Activated CD4-positive, alpha-beta T cell treated with anti-CD3 and anti-CD28 coated beads, Interleukin-2, amount 50 U/mL, for 24 hours (primary cell): Measurements from ENCODE around the gene IGFL2.
"Not testable (repeated sequence)": the region's sequence is repeated elsewhere in the genome, so short reads cannot be mapped to it uniquely, and the experiment has no call there.

Experiments used
- DNase-seq, 2 donors: peaks; one replicate each; pipeline ENCODE4 v3.0.0-alpha.2; 2020; ENCODE audit warnings: low read depth in 1 of 2, low spot score in 1 of 2

The IGFL2 gene

DNA sequence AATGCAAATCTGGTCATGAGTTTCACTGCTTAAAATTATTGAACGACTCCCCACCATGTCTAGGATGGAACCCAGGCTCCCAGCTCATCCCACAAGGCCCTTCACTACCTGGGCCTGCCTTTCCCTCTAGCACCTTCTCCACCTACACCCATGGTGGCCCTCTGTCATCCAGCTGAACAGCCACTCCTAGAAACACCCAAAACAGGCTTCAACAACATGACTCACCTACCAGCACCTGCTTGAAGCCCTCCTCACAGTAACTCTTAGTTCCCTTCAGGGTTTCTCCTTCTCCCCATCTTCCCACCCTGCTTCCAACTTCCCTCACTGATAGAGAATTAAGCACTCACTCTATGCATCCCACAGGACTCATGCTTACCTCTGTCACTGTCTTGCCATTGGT is 6.6 kb upstream of the IGFL2 start:
- no peak for DNase-seq

DNA sequence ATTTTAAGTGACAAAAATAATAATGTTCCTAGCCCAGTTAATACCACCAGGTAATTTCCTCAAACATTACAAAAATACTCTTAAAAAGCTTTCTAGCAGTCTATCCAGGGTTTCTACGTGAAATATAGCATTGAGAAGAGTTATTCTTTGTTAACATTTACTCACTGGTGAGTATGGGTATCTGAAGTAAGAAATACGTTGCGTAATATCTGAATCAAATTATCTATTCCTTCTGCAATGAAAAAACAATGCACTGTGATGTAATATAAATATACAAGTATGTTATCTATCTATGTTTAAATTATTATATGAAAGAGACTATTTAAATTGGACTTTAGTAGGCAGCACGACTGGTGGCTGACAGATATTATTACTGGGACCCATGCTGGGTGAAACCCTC is 5.7 kb upstream of the IGFL2 start:
- DNase-seq, result no peak

DNA sequence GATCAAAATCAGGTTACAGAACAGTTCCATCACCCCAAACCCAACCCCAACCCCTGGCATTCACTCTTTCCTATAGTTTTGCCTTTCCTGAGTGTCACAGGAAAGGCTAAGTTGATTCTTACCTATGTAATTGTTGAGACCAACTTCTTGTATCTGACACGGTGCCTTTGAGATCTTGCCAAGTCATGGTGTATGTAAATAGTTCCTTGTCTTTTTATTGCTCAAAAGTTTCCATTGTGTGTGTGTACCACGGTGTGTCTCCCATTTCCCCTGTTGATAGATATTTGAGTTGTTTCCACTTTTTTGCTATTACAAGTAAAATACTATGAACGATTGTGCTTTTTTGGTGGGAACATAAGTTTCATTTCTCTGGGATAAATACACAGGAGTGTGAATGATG is 3.3 kb upstream of the IGFL2 start:
- DNase-seq, result no peak

DNA sequence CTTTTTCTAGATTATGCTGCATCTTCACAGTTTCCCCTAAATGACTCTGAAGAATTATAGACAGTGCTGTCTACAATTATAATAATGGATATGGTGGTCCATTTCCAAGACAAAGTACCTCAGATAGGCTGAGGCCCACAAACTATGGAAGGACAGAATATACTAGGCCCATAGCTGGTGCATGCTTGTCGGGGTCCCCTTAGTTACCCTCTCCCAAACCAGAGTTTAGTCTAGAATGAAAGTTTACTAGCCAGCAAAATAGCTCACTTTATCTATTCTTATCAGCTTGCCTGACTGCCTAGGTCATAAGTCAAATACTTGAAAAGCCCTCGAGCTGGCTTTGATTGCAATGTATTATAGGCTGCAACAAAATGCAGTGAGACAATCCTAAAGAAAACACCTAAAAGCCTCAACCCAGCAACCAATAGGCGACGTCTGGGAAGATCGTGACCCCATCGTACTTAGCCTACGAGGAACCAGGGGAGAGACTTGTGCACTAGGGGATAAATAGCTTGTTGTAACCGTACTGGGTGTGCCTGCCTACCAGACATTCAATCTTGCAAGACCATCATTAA is 785 bp upstream of the IGFL2 start:
- no peak for DNase-seq

DNA sequence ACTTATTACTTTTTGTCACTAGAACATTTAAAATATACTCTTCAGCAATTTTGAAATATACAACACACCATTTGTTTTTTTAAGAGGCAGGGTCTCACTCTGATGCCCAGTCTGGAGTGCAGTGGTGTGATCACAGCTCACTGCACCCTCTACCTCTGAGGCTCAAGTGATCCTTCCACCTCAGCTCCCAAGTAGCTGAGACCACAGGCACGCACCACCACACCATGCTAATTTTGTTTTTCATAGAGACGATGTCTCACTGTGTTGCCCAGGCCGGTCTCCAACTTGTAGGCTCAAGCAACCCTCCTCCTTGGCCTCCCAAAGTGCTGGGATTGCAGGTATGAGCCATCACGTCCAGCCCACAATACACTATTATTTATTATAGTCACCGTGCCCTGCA is 2.6 kb downstream of the IGFL2 start:
- no peak for DNase-seq

DNA sequence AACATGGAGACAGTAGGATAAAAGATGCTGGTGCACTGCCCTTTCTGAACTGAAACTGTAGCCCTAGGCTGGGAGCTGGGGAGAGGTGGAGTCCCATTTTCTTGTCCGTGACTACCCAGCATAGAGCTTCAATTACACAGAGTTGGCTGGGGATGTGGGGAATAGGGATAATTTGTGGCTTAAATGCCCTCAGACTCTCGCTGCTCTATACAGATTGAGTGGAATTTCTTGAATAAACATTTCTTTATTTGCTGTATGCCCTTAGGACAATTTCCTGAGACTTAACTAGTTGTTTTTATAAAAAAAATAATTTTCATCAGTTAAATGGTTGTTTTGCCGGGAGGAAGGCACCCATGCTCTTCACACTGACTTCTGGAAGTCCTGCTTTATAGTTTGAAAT is 7.2 kb downstream of the IGFL2 start:
- DNase-seq, result no peak

DNA sequence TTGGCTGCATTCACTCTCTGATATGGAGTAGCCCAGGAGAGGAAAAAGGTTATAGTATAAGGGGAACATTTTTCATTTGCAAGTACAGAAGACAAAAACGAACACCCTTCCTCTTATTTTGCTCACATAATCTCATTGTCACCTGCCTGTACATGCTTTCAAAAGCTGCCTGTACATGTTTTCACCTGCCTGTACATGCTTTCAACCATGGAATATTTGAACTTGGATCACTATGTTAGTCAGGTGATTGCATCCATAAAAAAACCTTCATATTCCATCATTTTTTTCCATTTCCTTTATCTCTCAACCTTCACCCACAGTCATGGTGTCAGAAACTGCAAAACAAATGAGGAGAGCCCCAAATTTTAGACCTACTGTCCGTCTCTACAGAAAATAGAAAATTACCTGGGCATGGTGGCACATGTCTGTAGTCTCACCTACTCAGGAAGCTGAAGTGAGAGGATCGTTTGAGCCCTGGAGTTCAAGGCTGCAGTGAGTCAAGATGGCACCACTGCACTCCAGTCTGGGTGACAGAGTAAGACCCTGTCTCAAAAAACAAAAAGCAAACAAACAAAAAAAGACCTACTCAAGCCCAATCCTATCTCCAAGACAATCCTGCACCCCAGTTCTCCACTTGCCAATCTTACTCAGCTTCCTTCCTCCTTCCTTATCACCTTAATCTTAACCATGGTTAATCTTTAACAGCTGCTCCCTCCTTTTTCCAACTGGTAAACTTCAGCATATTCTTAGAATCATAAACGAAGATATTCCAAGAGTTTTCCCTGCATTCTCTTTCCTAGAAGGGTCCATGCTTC is 11.6 kb downstream of the IGFL2 start:
- no peak for DNase-seq

DNA sequence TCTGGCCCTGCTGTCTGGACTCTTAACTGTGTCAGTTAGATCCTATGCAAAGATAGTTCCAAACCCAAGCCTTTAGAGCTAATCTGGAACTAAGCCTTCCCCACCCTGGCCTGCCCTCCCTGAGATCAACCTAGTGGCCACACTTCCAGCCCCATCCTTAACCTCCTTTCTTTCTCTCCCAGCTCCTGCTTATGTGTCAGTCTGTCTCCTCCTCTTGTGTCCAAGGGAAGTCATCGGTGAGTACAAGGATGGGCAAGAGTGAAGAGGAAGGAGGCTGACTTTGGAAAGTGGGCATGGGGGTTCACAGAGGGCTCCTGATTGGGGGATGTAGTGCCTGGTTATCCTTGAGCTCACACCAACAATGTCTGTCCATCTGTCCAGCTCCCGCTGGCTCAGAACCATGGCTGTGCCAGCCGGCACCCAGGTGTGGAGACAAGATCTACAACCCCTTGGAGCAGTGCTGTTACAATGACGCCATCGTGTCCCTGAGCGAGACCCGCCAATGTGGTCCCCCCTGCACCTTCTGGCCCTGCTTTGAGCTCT is 12.3 kb downstream of the IGFL2 start:
- DNase-seq, result no peak

DNA sequence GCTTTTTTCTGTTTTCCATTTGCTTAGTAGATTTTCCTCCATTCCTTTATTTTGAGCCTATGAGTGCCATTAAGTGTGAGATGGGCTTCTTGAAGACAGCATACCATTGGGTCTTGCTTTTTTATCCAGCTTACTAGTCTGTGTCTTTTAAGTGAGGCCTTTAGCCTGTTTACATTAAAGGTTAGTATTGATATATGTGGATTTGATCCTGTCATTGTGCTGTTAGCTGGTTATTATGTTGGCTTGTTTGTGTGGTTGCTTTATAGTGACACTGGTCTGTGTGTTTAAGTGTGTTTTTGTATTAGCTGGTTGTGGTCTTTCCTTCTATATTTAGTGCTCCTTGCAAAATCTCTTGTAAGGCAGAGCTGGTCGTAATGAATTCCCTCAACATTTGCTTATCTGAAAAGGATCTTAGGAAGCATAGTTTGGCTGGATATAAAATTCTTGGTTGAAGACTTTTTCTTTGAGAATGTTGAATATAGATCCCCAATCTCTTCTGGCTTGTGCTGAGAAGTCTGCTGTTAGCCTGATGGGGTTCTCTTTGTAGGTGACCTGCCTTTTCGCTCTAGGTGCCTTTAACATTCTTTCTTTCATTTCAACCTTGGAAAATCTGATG is 13.7 kb downstream of the IGFL2 start:
- DNase-seq, result not testable (repeated sequence)

DNA sequence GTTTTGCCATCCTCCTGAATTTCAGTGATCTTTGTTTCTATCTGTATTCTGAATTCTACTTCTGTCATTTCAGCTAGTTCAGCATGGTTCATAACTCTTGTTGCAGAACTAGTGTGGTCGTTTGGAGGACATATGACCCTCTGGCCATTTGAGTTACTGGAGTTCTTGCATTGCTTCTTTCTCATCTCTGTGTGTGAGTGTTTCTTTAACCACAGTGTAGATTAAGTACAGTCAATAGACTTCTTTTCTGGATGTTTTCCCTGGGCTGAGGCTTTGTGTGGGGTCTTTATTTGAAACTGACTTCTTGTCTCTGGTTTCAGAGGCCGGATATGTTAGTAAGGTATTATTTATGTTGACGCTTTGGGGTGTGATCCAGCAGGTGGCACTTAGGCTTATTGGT is 14.7 kb downstream of the IGFL2 start:
- DNase-seq, result no peak

DNA sequence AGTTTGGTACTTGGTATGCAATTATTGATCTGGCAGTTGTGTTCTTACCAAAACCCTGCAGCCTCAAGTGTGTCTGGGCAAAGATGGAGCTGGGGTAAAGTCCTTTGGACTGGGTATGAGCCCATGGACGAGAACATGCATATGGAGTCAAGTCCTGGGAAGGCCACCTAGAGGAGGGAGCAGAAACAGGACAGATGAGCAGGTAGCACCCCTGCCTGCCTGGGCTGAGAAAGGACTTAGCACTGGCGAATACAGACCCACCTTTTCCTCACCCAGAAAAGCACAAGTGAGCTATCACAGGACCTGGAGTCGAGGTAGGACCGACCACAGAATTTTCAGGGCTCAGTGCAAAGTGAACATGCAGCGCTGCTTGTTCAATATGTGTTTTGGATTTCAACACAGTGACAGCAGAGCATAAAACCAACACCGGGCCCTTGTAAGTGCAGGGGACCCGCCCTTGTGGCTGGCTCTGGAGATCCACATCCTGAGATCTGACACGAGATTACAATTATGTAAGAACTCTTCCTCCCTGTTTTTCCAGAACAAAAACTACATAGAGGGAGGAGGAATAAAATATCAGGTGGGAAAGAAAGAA is 25.9 kb downstream of the IGFL2 start:
- DNase-seq, result no peak

DNA sequence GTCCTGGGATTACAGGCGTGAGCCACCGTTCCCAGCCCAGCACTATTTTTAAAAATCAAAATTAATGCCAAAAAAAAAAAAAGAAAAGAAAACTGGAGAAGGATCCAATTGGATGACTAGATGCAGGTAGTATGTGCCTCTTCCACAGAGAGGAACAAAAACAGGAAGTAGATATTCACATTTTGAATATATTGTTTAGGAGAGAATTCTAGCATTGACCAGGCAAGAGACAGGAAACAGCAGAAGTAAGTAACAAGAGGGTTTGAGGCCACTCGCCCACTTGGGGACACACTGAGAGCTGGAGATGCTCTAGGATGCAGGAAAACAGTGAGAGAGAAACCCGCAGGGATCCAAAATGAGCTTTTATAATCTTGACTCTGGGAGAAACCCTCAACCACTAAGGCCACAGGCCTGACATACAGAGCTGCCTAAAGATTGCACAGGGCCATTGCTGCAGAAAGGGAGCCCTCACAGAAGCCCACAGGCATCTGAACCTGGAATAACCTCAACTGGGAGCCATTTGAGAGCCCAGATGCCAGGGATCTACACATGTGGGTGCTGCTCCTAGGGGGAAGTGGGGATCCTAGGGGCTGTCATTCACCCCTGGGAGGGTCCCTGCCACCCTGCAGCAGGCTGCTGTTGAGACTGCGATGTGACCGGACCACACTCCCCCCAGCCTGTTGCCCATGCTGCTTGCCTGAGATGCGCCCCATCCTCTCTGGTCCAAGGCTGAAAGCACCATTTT is 28.2 kb downstream of the IGFL2 start:
- DNase-seq, result no peak

DNA sequence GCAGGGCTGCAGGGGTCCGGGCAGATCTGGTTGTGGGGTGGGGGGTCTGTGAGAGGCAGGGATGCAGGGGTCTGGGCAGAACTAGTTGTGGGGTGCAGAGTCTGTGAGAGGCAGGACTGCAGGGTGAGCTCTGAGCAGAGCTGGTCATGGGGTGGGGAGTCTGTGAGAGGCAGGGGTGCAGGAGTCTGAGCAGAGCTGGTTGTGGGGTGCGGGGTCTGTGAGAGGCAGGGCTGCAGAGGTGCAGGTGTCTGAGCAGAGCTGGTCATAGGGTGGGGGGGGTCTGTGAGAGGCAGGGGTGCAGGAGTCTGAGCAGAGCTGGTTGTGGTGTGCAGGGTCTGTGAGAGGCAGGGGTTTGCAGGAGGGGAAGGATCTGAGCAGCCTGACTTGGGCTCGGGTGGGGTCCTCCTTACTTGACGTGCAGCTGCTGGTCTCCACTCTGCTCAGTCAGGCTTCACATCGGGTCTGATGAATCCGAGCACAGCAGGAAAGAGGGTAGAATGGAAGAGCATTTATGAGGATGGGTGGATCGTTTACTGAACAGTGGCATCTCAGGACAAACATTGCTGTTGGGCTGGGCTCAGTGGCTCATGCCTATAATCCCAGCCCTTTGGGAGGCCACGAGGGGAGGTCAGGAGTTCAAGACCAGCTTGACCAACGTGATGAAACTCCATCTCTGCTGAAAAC is 31.2 kb downstream of the IGFL2 start:
- DNase-seq, result no peak

DNA sequence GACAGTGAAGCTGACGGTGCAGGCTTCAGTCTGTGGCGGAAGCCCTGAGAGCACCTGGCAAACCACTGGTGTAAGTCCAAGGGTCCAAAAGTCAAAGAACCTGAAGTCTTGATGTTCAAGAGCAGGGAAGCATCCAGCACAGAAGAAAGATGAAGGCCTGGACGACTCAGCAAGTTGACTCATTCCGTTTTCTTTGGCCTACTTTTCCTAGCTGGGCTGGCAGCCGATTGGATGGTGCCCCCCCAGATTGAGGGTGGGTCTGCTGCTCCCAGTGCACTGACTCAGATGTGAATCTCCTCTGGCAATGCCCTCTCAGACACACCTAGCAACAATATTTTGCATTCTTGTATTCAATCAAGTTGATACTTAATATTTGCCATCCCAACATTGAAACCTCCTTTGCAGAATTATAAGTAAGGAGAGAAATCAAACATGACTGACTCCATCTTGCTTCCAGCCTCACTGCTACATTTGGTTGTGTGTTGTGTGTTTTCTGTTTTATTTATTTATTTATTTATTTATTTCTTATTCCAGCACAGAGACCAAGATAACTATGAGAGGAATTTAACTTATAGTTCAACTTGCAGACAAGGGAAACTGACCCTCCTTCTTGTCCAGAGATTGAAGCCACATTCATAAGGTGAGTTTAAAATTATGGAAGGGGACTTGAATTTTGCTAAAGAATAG is 32.8 kb downstream of the IGFL2 start:
- DNase-seq, result no peak

DNA sequence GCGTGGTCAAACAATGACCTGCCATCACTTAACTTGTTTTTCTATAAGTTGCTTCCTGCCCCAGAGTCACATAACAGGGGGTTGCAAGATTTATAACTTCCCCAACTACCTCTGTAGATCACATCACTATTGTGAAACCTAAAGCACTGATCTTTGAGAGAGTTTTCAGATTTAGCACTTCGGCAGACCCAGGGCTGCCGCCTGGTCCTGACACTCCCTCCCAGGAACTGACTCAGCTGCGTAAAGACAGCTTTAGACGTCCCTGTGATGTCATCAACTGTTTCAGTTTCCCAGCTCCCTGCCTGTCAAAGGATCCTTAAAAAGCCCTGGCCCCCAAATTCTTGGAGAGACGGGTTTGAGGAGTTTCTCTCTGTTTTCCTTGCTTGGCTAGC is 33.3 kb downstream of the IGFL2 start:
- DNase-seq, result no peak

DNA sequence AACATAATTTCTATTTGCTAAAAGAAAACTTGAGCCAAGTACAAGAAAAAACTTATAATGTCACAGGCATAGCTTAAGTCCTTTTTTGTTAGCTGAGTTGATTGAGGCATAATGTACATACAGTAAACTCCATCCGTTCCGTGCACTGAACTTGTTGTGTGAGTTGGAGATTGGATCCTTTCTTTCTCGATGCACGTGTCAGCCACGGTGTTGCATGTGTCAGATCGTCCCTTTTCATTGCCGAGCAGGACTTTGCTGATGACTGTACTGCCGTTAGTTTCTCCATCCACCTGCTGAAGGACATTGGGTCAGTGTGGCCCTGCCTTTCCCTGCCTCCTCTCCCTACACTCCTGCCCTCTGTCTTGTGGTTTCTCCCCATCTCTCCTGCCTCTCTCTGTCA is 34.4 kb downstream of the IGFL2 start:
- DNase-seq, result no peak

DNA sequence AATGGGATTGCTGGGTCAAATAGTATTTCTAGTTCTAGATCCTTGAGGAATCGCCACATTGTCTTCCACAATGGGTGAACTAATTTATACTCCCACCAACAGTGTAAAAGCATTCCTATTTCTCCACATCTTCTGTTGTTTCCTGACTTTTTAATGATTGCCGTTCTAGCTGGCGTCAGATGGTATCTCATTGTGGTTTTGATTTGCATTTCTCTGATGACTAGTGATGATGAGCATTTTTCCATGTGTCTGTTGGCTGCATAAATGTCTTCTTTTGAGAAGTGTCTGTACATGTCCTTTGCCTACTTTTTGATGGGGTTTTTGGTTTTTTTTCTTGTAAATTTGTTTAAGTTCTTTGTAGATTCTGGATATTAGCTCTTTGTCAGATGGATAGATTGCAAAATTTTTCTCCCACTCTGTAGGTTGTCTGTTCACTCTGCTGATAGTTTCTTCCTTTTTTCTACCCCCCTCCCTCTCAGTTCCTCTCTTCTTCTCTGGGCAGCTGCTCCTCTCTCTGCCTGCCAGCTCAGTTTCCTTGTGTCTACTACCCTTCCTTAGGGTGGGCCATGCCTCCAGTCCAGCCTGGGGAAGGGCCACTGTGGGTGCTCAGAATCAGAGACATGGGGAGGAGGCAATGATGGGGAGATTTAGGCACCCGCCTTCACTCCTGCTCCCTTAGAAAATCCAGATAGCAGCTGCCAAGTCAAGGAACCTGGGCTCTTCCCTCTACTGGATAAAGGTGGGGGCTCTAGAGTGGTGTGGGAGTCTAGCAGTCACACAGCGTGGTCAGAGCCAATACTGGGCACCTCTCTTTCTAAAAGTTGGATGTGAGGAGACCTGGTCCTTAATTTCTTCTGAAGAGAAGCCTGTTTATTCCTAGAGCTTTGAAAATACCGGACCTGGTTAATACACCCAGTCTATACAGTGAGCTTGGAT is 37.0 kb downstream of the IGFL2 start:
- DNase-seq, result not testable (repeated sequence)

DNA sequence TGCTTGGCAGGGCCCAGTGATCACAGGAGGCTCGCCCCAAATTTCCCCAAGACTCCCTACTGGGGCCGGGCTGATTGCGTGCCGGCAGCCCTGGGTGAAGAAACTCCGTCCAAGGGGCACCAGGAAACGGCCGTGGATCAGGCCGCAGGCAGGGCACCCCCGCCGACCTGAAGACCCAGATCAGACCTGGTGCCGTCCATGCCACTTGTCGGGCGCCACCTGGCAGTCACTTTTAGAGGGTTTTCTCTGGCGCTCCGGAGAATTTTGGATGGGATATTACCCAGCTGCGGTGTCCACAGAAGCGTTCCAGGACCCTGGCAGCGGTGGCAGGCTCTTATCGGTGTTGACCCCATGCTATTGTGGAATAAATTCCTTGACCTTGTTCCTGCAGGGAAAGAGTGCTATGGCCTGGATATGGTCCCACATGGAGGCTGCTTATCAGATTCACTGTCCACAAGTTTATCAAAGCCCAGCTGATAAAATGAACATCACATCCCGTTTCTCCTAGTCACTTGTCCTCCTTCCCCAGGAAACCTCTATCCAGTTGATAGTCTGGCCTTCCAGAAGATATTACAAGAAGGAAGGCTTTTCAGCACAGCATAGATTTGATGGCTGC is 38.2 kb downstream of the IGFL2 start:
- no peak for DNase-seq

DNA sequence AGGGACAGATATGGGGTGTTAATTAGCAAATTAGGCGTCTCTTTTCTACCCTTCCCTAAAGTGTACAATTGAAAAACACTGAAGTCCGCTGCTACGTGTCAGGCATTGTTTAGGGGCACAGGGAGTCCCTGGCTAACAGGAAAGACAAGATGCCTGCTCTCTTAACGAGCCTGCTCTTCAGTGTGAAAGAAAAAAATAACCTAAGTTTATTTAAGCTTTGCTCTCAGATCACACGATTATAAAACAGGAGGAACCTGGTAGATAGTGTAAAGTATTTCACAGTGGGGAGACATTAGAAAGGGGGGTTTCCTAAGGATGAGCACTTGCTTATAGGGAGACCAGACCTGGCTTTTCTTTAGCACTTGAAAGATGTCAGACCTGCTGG is 38.7 kb downstream of the IGFL2 start:
- DNase-seq, result no peak
